AG09309 (cell line): ENCODE results near the gene SLC1A4.
"Not testable (repeated sequence)": the region's sequence is repeated elsewhere in the genome, so short reads cannot be mapped to it uniquely, and the experiment has no call there.

Source experiments
- DNase-seq: peaks from one replicate; pipeline ENCODE4 v3.0.0-alpha.2; 2010; ENCODE audit warnings: low read depth
- H3K4me3 ChIP-seq: 2 replicates; pipeline ENCODE4 v1.5.1; 2011; ENCODE audit warnings: mild to moderate bottlenecking, low read depth, low read length, moderate library complexity; ENCODE audit not compliant: control insufficient read depth
- CTCF ChIP-seq: IDR thresholded peaks from 2 replicates; pipeline ENCODE4 v1.5.1; 2011; ENCODE audit warnings: mild to moderate bottlenecking, low read depth, low read length, inconsistent platforms; ENCODE audit not compliant: insufficient read depth, control insufficient read depth; ENCODE audit errors: missing control alignments

SLC1A4 gene

GRCh38 chr2:65000644-65001043, 11.4 kb downstream of the SLC1A4 start:
- H3K4me3 ChIP-seq: no peak overlapping the region
- no peak for TF ChIP-seq CTCF
- DNase-seq: no peak

GRCh38 chr2:65003037-65003436, 13.8 kb downstream of the SLC1A4 start:
- no peak for TF ChIP-seq CTCF

GRCh38 chr2:65004232-65004631, 15.0 kb downstream of the SLC1A4 start:
- not testable (repeated sequence) for H3K4me3 ChIP-seq, DNase-seq

More at GRCh38 chr2:65003037-65003436, 13.8 kb downstream of the SLC1A4 start:
- no peak for DNase-seq
- H3K4me3 ChIP-seq: no peak overlapping the region

DNA sequence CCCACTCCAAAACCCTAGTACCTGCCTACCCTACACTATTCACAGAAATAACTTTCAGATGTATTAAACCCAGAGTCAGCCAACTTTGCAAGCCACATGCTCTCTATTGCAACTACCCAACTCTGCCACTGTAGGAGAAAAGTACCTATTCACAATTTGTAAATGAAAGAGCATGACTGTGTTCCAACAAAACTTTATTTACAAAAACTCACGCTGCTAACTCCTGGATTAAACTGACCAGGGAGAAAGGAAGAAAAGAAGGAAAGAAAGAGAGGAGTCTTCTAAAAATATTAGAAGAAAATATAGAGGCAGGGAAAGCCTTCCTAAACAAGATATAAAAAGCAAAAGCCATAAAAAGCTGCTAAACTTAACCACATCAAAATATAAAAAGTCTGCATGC, 24.6 kb downstream of the SLC1A4 start:
- DNase-seq: no peak
- no peak overlapping the region for H3K4me3 ChIP-seq
- TF ChIP-seq CTCF: no peak

DNA sequence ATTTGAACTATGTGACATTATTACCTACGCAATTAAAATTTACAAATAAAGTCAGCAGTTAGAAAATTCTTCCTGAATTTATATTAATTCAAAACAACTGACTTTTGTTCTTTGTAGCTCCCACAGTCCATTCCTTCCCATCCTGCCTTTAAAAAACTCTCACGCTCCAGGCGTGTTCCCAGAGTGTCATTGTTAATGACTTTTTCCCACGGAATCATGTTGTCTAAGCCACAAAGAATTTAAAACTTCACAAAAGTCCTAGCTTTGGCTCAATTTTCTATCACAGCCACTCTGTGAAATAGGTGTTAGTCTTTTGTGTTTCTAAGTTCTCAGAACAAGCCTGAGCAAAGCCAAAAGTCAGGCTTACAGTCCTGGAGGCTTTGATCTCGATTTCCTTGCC, 26.5 kb downstream of the SLC1A4 start:
- TF ChIP-seq CTCF: no peak
- H3K4me3 ChIP-seq: no peak overlapping the region
- DNase-seq: no peak

DNA sequence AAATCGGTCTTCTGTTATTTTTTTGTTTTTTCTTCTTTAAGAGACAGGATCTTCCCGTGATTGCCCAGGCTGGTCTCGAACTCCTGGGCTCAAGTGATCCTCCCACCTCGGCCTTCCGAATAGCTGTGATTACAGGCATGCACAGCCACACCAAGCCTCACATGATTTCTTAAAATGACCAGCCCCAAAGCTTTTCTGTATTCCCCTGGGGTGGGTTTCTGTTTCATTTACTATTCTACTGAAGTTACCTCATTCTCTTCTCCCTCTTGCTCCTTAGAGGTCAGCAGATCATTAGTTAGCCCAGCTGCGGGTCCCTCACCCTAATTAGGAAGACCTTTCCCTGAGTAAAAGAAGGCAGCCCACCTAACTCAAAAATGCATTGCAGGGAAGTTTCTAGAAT, 27.6 kb downstream of the SLC1A4 start:
- TF ChIP-seq CTCF: no peak
- DNase-seq: no peak
- H3K4me3 ChIP-seq: no peak overlapping the region

GRCh38 chr2:65017335-65017734, 28.1 kb downstream of the SLC1A4 start:
- no peak overlapping the region for H3K4me3 ChIP-seq
- TF ChIP-seq CTCF: no peak
- DNase-seq: no peak
